ENCODE data around the gene ESM1.
"Not testable (repeated sequence)": the region's sequence is repeated elsewhere in the genome, so short reads cannot be mapped to it uniquely, and the experiment has no call there.

Gene ESM1

DNA sequence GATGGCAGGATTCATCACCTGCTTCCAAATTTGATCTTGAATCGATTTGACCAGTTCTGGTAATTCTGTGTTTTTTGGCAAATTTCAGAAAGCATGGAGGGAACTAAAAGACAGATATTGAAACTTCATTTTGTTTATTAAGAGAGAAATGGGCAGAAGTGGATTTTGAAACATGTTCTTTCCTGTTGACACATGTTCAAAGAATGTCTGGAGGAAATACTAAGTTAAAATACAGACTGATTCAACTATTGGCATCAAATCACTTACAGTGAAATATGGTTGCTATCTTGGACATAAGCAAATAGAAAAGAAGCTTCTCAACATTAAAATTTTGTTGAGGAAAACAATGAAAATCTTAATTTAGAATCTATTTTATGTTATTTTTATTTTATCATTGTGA is 19.3 kb upstream of the ESM1 start:
- Histone ChIP-seq H3K27me3 (ENCODE audit: control insufficient read depth, low read length) (no peaks in the 10 kb centered on the region), H3K79me2 (ENCODE audit: control insufficient read depth, low read length) (no peaks in the 10 kb centered on the region), H4K20me1 (ENCODE audit: control insufficient read depth, insufficient read depth, low read depth, low read length) (no peaks in the 10 kb centered on the region), H3K4me2 (ENCODE audit: low read length) (no peak overlapping the region), H3K4me1 (ENCODE audit: control insufficient read depth, low read length) (no peaks in the 10 kb centered on the region), H3K4me3 (ENCODE audit: low read length) (no peak overlapping the region), H3K9me2 (replicated peaks; ENCODE audit: control insufficient read depth, low read length) (no peaks in the 10 kb centered on the region), H3K9me3 (ENCODE audit: control insufficient read depth, insufficient read depth, low read length) (no peaks in the 10 kb centered on the region), H3F3A (ENCODE audit: control insufficient read depth, insufficient read depth) (no peaks in the 10 kb centered on the region), H3K36me3 (ENCODE audit: control insufficient read depth, low read length) (no peaks in the 10 kb centered on the region), H3K27ac (ENCODE audit: low read depth, low read length) (no peak overlapping the region)
- TF ChIP-seq EZH2phosphoT487 (IDR thresholded peaks at IDR 0.05; ENCODE audit: borderline replicate concordance, low read length) (no peak), CTCF (IDR thresholded peaks at IDR 0.05; ENCODE audit: low read depth, low read length, poor library complexity, severe bottlenecking) (no peak)

DNA sequence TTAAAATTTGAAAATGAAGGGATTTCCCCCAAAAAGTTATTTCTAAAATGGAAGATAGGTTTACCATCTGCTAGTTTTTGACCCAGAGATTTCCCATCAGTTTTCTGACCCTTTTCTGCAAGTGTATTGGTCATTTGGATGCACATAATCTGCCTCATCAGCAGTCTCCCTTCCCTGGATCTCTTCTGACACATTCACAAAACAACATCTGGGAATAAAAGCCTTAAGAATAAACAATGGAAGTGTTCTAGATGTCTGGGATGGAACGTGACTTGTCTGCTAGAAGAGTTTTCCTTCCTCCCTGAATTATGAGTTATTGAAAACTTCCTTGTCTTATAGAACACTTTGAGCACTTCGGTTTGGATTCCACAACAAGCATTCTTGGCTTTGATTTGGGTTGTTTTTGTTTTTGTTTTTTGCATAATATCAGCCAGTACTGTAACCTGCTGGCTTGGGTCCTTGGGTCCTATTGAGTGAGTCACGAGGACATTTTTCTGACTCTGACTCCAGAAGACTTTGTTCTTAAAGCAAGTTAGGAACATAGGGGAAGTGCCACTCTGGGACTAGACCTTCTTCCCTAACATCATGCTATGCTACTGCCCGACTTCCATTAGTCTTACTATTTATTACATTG is 18.2 kb upstream of the ESM1 start:
- Histone ChIP-seq H3K9me3 (ENCODE audit: control insufficient read depth, insufficient read depth, low read length) (no peaks in the 10 kb centered on the region), H3K79me2 (ENCODE audit: control insufficient read depth, low read length) (no peaks in the 10 kb centered on the region), H3K27me3 (ENCODE audit: control insufficient read depth, low read length) (no peaks in the 10 kb centered on the region), H3K4me2 (ENCODE audit: low read length) (no peak overlapping the region), H3F3A (ENCODE audit: control insufficient read depth, insufficient read depth) (no peaks in the 10 kb centered on the region), H3K4me3 (ENCODE audit: low read length) (no peak overlapping the region), H3K4me1 (ENCODE audit: control insufficient read depth, low read length) (no peaks in the 10 kb centered on the region), H3K36me3 (ENCODE audit: control insufficient read depth, low read length) (no peaks in the 10 kb centered on the region), H3K27ac (ENCODE audit: low read depth, low read length) (no peak overlapping the region), H4K20me1 (ENCODE audit: control insufficient read depth, insufficient read depth, low read depth, low read length) (no peaks in the 10 kb centered on the region), H3K9me2 (replicated peaks; ENCODE audit: control insufficient read depth, low read length) (no peaks in the 10 kb centered on the region)
- no peak for TF ChIP-seq EZH2phosphoT487 (IDR thresholded peaks at IDR 0.05; ENCODE audit: borderline replicate concordance, low read length)
- TF ChIP-seq CTCF (IDR thresholded peaks at IDR 0.05; ENCODE audit: low read depth, low read length, poor library complexity, severe bottlenecking) = no peak

GRCh38 chr5:55002166-55002565 is 16.8 kb upstream of the ESM1 start:
- not testable (repeated sequence) for H3K27me3 ChIP-seq (ENCODE audit: control insufficient read depth, low read length); H3K79me2 ChIP-seq (ENCODE audit: control insufficient read depth, low read length); H3F3A ChIP-seq (ENCODE audit: control insufficient read depth, insufficient read depth); H3K27ac ChIP-seq (ENCODE audit: low read depth, low read length); H3K36me3 ChIP-seq (ENCODE audit: control insufficient read depth, low read length); H3K9me2 ChIP-seq (replicated peaks; ENCODE audit: control insufficient read depth, low read length); H4K20me1 ChIP-seq (ENCODE audit: control insufficient read depth, insufficient read depth, low read depth, low read length); H3K4me1 ChIP-seq (ENCODE audit: control insufficient read depth, low read length); H3K9me3 ChIP-seq (ENCODE audit: control insufficient read depth, insufficient read depth, low read length); H3K4me3 ChIP-seq (ENCODE audit: low read length); H3K4me2 ChIP-seq (ENCODE audit: low read length)

- Histone ChIP-seq H3K4me2 (ENCODE audit: low read length) (no peak overlapping the region), H3K79me2 (ENCODE audit: control insufficient read depth, low read length) (no peaks in the 10 kb centered on the region), H3K4me3 (ENCODE audit: low read length) (no peak overlapping the region), H3K9me3 (ENCODE audit: control insufficient read depth, insufficient read depth, low read length) (no peaks in the 10 kb centered on the region), H3K4me1 (ENCODE audit: control insufficient read depth, low read length) (no peaks in the 10 kb centered on the region), H3K27ac (ENCODE audit: low read depth, low read length) (no peak overlapping the region), H4K20me1 (ENCODE audit: control insufficient read depth, insufficient read depth, low read depth, low read length) (no peaks in the 10 kb centered on the region), H3F3A (ENCODE audit: control insufficient read depth, insufficient read depth) (no peaks in the 10 kb centered on the region), H3K27me3 (ENCODE audit: control insufficient read depth, low read length) (no peaks in the 10 kb centered on the region), H3K9me2 (replicated peaks; ENCODE audit: control insufficient read depth, low read length) (no peaks in the 10 kb centered on the region), H3K36me3 (ENCODE audit: control insufficient read depth, low read length) (no peaks in the 10 kb centered on the region)
- TF ChIP-seq CTCF (IDR thresholded peaks at IDR 0.05; ENCODE audit: low read depth, low read length, poor library complexity, severe bottlenecking) (no peak), EZH2phosphoT487 (IDR thresholded peaks at IDR 0.05; ENCODE audit: borderline replicate concordance, low read length) (no peak)
Measured at GRCh38 chr5:54997081-54997480, 11.7 kb upstream of the ESM1 start.

Measured in DOHH2 (cell line).